Activated T-helper 1 cell treated with Interleukin-2 at 50 U/mL for 16 hours (primary cell): Measurements from ENCODE around the gene LURAP1L.

Experiments used
- DNase-seq: peaks from one replicate; pipeline ENCODE4 v3.0.0-alpha.2; 2020; ENCODE audit warnings: low read depth

LURAP1L gene

GRCh38 chr9:12777121-12778022 is 2.6 kb downstream of the LURAP1L start:
- no peak for DNase-seq

GRCh38 chr9:12778389-12778788 is 3.6 kb downstream of the LURAP1L start:
- no peak for DNase-seq

GRCh38 chr9:12781226-12781733 is 6.5 kb downstream of the LURAP1L start:
- DNase-seq: no peak

- no peak for DNase-seq
These were observed 9.1 kb downstream of the LURAP1L start for GRCh38 chr9:12783767-12784460.

- no peak for DNase-seq
These were observed 9.8 kb downstream of the LURAP1L start for GRCh38 chr9:12784461-12785259.

- DNase-seq: no peak
These were observed 10.5 kb downstream of the LURAP1L start for GRCh38 chr9:12785260-12785770.

- DNase-seq: no peak
These were observed 11.1 kb downstream of the LURAP1L start for GRCh38 chr9:12785941-12786340.

- DNase-seq: no peak
These were observed 15.2 kb downstream of the LURAP1L start for GRCh38 chr9:12790001-12790400.

- DNase-seq: no peak
These were observed 16.1 kb downstream of the LURAP1L start for GRCh38 chr9:12790883-12791282.

GRCh38 chr9:12794101-12794799 is 19.4 kb downstream of the LURAP1L start:
- no peak for DNase-seq

- DNase-seq: no peak
These were observed 21.8 kb downstream of the LURAP1L start for GRCh38 chr9:12796601-12797000.

- no peak for DNase-seq
These were observed 22.2 kb downstream of the LURAP1L start for GRCh38 chr9:12797037-12797436.

- DNase-seq: no peak
These were observed 23.4 kb downstream of the LURAP1L start for GRCh38 chr9:12798066-12798770.

GRCh38 chr9:12801187-12801586 is 26.4 kb downstream of the LURAP1L start:
- no peak for DNase-seq

GRCh38 chr9:12801663-12802062 is 26.8 kb downstream of the LURAP1L start:
- no peak for DNase-seq

GRCh38 chr9:12802093-12802492 is 27.3 kb downstream of the LURAP1L start:
- DNase-seq: no peak

GRCh38 chr9:12808569-12808968 is 33.7 kb downstream of the LURAP1L start:
- DNase-seq: no peak

- DNase-seq: no peak
These were observed 34.9 kb downstream of the LURAP1L start for GRCh38 chr9:12809720-12810119.

- no peak for DNase-seq
These were observed 37.1 kb downstream of the LURAP1L start for GRCh38 chr9:12811935-12812334.

GRCh38 chr9:12812710-12813109 is 37.9 kb downstream of the LURAP1L start:
- DNase-seq: no peak

- no peak for DNase-seq
These were observed 38.7 kb downstream of the LURAP1L start for GRCh38 chr9:12813533-12813932.
